ENCODE measurements around the gene MYT1.
"Not testable (repeated sequence)": the region's sequence is repeated elsewhere in the genome, so short reads cannot be mapped to it uniquely, and the experiment has no call there.

MYT1 gene

GRCh38 chr20:64166721-64167615 lies 2.7 kb downstream of the MYT1 start:
- no peak for DNase-seq (ENCODE audit: low read depth)

- DNase-seq (ENCODE audit: low read depth): no peak
These were observed 3.4 kb downstream of the MYT1 start for GRCh38 chr20:64167676-64168075.

- DNase-seq (ENCODE audit: low read depth): no peak
These were observed 4.3 kb downstream of the MYT1 start for GRCh38 chr20:64168381-64169090.

- DNase-seq (ENCODE audit: low read depth): no peak
These were observed 4.9 kb downstream of the MYT1 start for GRCh38 chr20:64169091-64169560.

- DNase-seq (ENCODE audit: low read depth): no peak
These were observed 7.0 kb downstream of the MYT1 start for GRCh38 chr20:64171211-64171610.

GRCh38 chr20:64173116-64173515 lies 8.9 kb downstream of the MYT1 start:
- DNase-seq (ENCODE audit: low read depth): no peak

GRCh38 chr20:64176551-64176950 lies 12.3 kb downstream of the MYT1 start:
- no peak for DNase-seq (ENCODE audit: low read depth)

GRCh38 chr20:64176971-64177370 lies 12.7 kb downstream of the MYT1 start:
- no peak for DNase-seq (ENCODE audit: low read depth)

GRCh38 chr20:64177384-64177783 lies 13.1 kb downstream of the MYT1 start:
- DNase-seq (ENCODE audit: low read depth): no peak

GRCh38 chr20:64177787-64178186 lies 13.5 kb downstream of the MYT1 start:
- no peak for DNase-seq (ENCODE audit: low read depth)

- not testable (repeated sequence) for DNase-seq (ENCODE audit: low read depth)
These were observed 14.7 kb downstream of the MYT1 start for GRCh38 chr20:64178925-64179324.

- DNase-seq (ENCODE audit: low read depth): no peak
These were observed 15.6 kb downstream of the MYT1 start for GRCh38 chr20:64179805-64180204.

- DNase-seq (ENCODE audit: low read depth): no peak
These were observed 16.4 kb downstream of the MYT1 start for GRCh38 chr20:64180673-64181072.

- no peak for DNase-seq (ENCODE audit: low read depth)
These were observed 17.1 kb downstream of the MYT1 start for GRCh38 chr20:64181391-64181790.

- no peak for DNase-seq (ENCODE audit: low read depth)
These were observed 18.1 kb downstream of the MYT1 start for GRCh38 chr20:64182146-64182865.

GRCh38 chr20:64183313-64183712 lies 19.1 kb downstream of the MYT1 start:
- DNase-seq (ENCODE audit: low read depth): no peak

- DNase-seq (ENCODE audit: low read depth): no peak
These were observed 20.5 kb downstream of the MYT1 start for GRCh38 chr20:64184795-64185194.

- no peak for DNase-seq (ENCODE audit: low read depth)
These were observed 21.1 kb downstream of the MYT1 start for GRCh38 chr20:64185276-64185900.

- no peak for DNase-seq (ENCODE audit: low read depth)
These were observed 21.9 kb downstream of the MYT1 start for GRCh38 chr20:64186071-64186598.

GRCh38 chr20:64187213-64187612 lies 23.0 kb downstream of the MYT1 start:
- not testable (repeated sequence) for DNase-seq (ENCODE audit: low read depth)

- no peak for DNase-seq (ENCODE audit: low read depth)
These were observed 23.8 kb downstream of the MYT1 start for GRCh38 chr20:64188091-64188490.

Data from T follicular helper cell (primary cell).